Left lung (tissue), 10 donors: ENCODE data around the gene ACY1. TPM values are rescaled to one million over a fixed set of nuclear protein-coding genes. Genes with fewer than 3 reads are reported as not detected.
A peak's percentile ranks its signal among the peaks of the same experiment; 100 is the strongest.

Experiments
- ATAC-seq: fragments of 200-7000 bp; cut with Tn5 transposase; one replicate; pipeline ENCODE4 v1.9.1; 2020; ENCODE audit warnings: moderate library complexity
- DNase-seq, 4 donors: peaks; one replicate each; pipeline ENCODE4 v3.0.0-alpha.2; 2013 to 2020
- H3K27ac ChIP-seq, 2 donors: fragments of 200-600 bp; sonication (generic) in 1 of 2; one replicate each; pipeline versions ENCODE4 v1.5.0 to v1.8.0; 2020 to 2021
- H3K27me3 ChIP-seq, 2 donors: fragments of 200-600 bp; sonication (generic) in 1 of 2; one replicate each; pipeline versions ENCODE4 v1.5.0 to v1.8.0; 2020 to 2021
- H3K36me3 ChIP-seq, 2 donors: fragments of 200-600 bp; sonication (generic) in 1 of 2; one replicate each; pipeline versions ENCODE4 v1.5.0 to v1.8.0; 2020 to 2021
- H3K4me1 ChIP-seq, 2 donors: fragments of 200-600 bp; one replicate each; pipeline ENCODE4 v1.8.0; 2021
- H3K4me3 ChIP-seq, 2 donors: fragments of 200-600 bp; sonication (generic) in 1 of 2; one replicate each; pipeline versions ENCODE4 v1.5.0 to v1.8.0; 2020 to 2021; ENCODE audit warnings: mild to moderate bottlenecking in 1 of 2
- H3K9me3 ChIP-seq, 2 donors: fragments of 200-600 bp; sonication (generic) in 1 of 2; one replicate each; pipeline versions ENCODE4 v1.5.0 to v1.8.0; 2020 to 2021
- intact Hi-C, 2 donors: fragments of 100-400 bp; cut with DNase I; formaldehyde crosslinking; loops; one replicate each; pipeline versions ENCODE4 v1.11.2 to v1.14.2; 2022
- polyA plus RNA-seq, 6 donors: library from polyadenylated mRNA; unstranded; fragments of 120-200 nt; gene quantifications; one replicate each; pipeline ENCODE4 v1.2.1, GENCODE V29; 2013; ENCODE audit not compliant: insufficient read length in 6 of 6
- total RNA-seq, 2 donors: library from RNA; stranded (reverse); fragmentation: NEBNext Ultra II Directional; extraction: Animal tissue kit (Norgen Biotek cat#: 25700); gene quantifications; one replicate each; pipeline ENCODE4 v1.2.1, GENCODE V29; 2021
- TF ChIP-seq, protein P1 (sequence below), 2 donors: fragments of 200-600 bp; sonication (generic) in 1 of 2; IDR thresholded peaks; one replicate each; pipeline versions ENCODE4 v1.5.0 to v1.8.0; 2021; ENCODE audit warnings: antibody characterized with exemption in 2 of 2
- donor health status: DM: no; HTN: yes; CAD: no.
- donor health status: DM: no; HTN: no; CAD: no.

Gene ACY1
- total and polyA plus RNA-seq, 8 donors: 29.6 to 42.8 (median 36.9) TPM

GRCh38 chr3:51955893-51956770 lies 27.2 kb upstream of the ACY1 start:
- Histone ChIP-seq H3K4me3 (peak overlapping the region; percentile 29 to 30), H3K4me1 (peaks cover 6 to 25% of the 10 kb centered on the region in 2 donors), H3K9me3 (no peaks in the 10 kb centered on the region), H3K36me3 (peaks cover 0 to 30% of the 10 kb centered on the region in 2 donors), H3K27me3 (peaks cover 0 to 25% of the 10 kb centered on the region in 2 donors), H3K27ac (peak overlapping the region in 1 of 2 donors; percentile 53)
- DNase-seq: peak in 3 of 4 donors; percentile 57 to 80 (median 76)
- ATAC-seq: peak; percentile 79
- TF ChIP-seq, protein P1, sequence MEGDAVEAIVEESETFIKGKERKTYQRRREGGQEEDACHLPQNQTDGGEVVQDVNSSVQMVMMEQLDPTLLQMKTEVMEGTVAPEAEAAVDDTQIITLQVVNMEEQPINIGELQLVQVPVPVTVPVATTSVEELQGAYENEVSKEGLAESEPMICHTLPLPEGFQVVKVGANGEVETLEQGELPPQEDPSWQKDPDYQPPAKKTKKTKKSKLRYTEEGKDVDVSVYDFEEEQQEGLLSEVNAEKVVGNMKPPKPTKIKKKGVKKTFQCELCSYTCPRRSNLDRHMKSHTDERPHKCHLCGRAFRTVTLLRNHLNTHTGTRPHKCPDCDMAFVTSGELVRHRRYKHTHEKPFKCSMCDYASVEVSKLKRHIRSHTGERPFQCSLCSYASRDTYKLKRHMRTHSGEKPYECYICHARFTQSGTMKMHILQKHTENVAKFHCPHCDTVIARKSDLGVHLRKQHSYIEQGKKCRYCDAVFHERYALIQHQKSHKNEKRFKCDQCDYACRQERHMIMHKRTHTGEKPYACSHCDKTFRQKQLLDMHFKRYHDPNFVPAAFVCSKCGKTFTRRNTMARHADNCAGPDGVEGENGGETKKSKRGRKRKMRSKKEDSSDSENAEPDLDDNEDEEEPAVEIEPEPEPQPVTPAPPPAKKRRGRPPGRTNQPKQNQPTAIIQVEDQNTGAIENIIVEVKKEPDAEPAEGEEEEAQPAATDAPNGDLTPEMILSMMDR (IDR thresholded peaks at IDR 0.05): peak; percentile 21 to 28
- intact Hi-C loops: no loop called here

GRCh38 chr3:51957520-51958205 lies 25.7 kb upstream of the ACY1 start:
- Histone ChIP-seq H3K9me3 (no peaks in the 10 kb centered on the region), H3K4me1 (peaks cover 6 to 25% of the 10 kb centered on the region in 2 donors), H3K27ac (no peak overlapping the region), H3K36me3 (peaks cover 0 to 30% of the 10 kb centered on the region in 2 donors), H3K27me3 (peaks cover 0 to 25% of the 10 kb centered on the region in 2 donors), H3K4me3 (no peak overlapping the region)
- peak in 1 of 4 donors; percentile 48 for DNase-seq
- TF ChIP-seq, protein P1 (IDR thresholded peaks at IDR 0.05): no peak
- intact Hi-C loops: no loop called here
- no peak for ATAC-seq

DNA sequence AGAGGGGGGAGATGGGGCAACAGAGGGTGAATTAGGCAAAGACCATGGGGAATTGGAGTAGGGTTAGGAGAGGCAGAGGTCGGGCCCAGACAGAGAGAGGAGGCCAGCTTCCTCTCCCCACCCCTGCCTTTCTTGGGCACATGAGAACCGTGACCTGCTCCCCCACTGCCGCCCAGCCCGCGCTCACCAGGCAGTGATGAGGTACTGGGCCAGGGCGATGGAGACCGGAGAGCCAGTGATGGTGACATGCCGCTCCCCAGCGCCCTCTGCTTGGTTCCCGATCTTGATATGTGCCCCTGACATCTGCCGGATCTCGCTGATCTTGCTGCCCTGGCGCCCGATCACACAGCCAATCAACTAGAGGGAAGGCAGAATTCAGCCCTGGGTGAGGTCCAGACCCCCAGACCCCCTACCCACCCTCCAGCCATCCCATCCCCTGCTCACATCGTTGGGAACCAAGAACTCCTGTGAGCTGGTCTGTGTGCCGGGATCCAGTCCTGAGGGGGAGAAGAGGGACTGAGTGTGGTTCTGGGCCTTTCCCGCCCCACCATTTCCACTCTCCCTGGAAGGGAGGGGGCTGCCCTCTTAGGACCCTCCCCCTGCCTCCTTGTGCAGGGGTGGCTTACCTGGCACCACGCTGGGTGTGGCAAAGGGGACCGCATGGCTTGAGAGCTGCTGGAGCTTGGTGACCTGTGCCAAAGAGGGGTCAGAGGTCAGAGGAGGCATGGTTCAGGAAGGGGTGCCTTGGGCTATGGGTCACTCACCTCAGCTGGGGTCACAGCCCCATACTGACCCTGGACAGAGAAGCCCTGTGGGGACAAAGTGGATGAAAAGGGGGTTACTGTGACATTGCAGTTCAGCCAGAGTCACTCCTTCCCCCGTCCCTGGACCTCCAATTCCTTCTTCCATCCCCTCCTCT lies 24.5 kb upstream of the ACY1 start:
- TF ChIP-seq, protein P1 (IDR thresholded peaks at IDR 0.05): no peak
- intact Hi-C loops: no loop called here
- no peak for ATAC-seq
- Histone ChIP-seq H3K4me1 (peaks cover 6 to 25% of the 10 kb centered on the region in 2 donors), H3K27me3 (peaks cover 0 to 25% of the 10 kb centered on the region in 2 donors), H3K4me3 (no peak overlapping the region), H3K27ac (no peak overlapping the region), H3K9me3 (no peaks in the 10 kb centered on the region), H3K36me3 (peaks cover 0 to 30% of the 10 kb centered on the region in 2 donors)
- DNase-seq: peak in 1 of 4 donors; percentile 60

DNA sequence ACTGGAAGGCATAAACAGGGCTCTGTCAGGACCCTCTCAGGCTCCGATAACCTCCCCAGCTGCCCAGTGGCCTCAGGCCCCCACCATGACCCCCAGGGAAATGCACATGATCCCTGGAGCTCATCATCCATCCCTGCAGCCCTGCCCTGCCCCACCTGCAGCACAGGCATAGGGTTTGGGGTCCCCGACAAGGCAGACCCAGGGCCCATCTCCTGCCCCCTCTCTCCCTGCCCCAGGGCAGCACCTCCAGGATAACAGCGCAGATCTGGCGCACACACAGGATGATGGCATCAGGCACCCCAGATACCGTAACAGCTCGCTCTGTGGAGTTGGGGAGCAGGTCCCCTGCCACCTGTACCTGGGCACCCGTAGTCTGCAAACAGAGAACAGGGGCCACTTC lies 23.7 kb upstream of the ACY1 start:
- TF ChIP-seq, protein P1 (IDR thresholded peaks at IDR 0.05): no peak
- Histone ChIP-seq H3K27me3 (peaks cover 0 to 25% of the 10 kb centered on the region in 2 donors), H3K36me3 (peaks cover 0 to 30% of the 10 kb centered on the region in 2 donors), H3K4me1 (peaks cover 6 to 21% of the 10 kb centered on the region in 2 donors), H3K4me3 (no peak overlapping the region), H3K9me3 (no peaks in the 10 kb centered on the region), H3K27ac (no peak overlapping the region)
- DNase-seq (peak in 1 of 4 donors; percentile 28), ATAC-seq (no peak)
- intact Hi-C loops: no loop called here
